GM19438 (cell line): ENCODE data around the gene SGSM2.
"Not testable (repeated sequence)": the region's sequence is repeated elsewhere in the genome, so short reads cannot be mapped to it uniquely, and the experiment has no call there.

Source experiments
- ATAC-seq: cut with Tn5 transposase; IDR thresholded peaks from one replicate; pipeline ENCODE4 v1.9.1; 2021; ENCODE audit warnings: low read depth; ENCODE audit not compliant: unreplicated experiment

SGSM2 gene

GRCh38 chr17:2336852-2337543, at the start of gene SGSM2:
TSS of gene SGSM2 (plus strand) at chr17:2337501. CDS start at chr17:2337689, 188 bp downstream.
- ATAC-seq: no peak

GRCh38 chr17:2289878-2290478, 47.3 kb upstream of the SGSM2 start:
- no peak for ATAC-seq

GRCh38 chr17:2292100-2292499, 45.2 kb upstream of the SGSM2 start:
- ATAC-seq: no peak

- no peak for ATAC-seq
Measured at GRCh38 chr17:2295575-2295974, 41.7 kb upstream of the SGSM2 start.

- ATAC-seq: no peak
Measured at GRCh38 chr17:2297023-2297422, 40.3 kb upstream of the SGSM2 start.

GRCh38 chr17:2299136-2299535, 38.2 kb upstream of the SGSM2 start:
- no peak for ATAC-seq

GRCh38 chr17:2299756-2300155, 37.5 kb upstream of the SGSM2 start:
- no peak for ATAC-seq

GRCh38 chr17:2302778-2303203, 34.5 kb upstream of the SGSM2 start:
- ATAC-seq: peak; percentile 15

- ATAC-seq: peak; percentile 74
Measured at GRCh38 chr17:2303204-2304188, 33.8 kb upstream of the SGSM2 start, which contains the start of the genes SMG6 and SRR. TSS of gene SMG6 (minus strand) at chr17:2303785. CDS start at chr17:2303720, 65 bp downstream. TSS of gene SRR (plus strand) at chr17:2303950. CDS start at chr17:2315561, 11,611 bp downstream.

- ATAC-seq: no peak
Measured at GRCh38 chr17:2304931-2305330, 32.4 kb upstream of the SGSM2 start.

GRCh38 chr17:2309338-2310154, 27.8 kb upstream of the SGSM2 start:
- no peak for ATAC-seq

- no peak for ATAC-seq
Measured at GRCh38 chr17:2312736-2313135, 24.6 kb upstream of the SGSM2 start.

GRCh38 chr17:2316916-2317205, 20.4 kb upstream of the SGSM2 start:
- not testable (repeated sequence) for ATAC-seq

- no peak for ATAC-seq
Measured at GRCh38 chr17:2317796-2318195, 19.5 kb upstream of the SGSM2 start.

- ATAC-seq: no peak
Measured at GRCh38 chr17:2319051-2319450, 18.2 kb upstream of the SGSM2 start.

- ATAC-seq: no peak
Measured at GRCh38 chr17:2321399-2321798, 15.9 kb upstream of the SGSM2 start.

- no peak for ATAC-seq
Measured at GRCh38 chr17:2323629-2324314, 13.5 kb upstream of the SGSM2 start.

- ATAC-seq: no peak
Measured at GRCh38 chr17:2331303-2331702, 6.0 kb upstream of the SGSM2 start.

GRCh38 chr17:2335726-2336214, 1.5 kb upstream of the SGSM2 start:
- ATAC-seq: no peak
